Measurements from ENCODE around the gene PARVA.

PARVA gene

GRCh38 chr11:12453243-12453642 lies 75.9 kb downstream of the PARVA start:
- Histone ChIP-seq H3K36me3 (no peaks in the 10 kb centered on the region), H3K4me1 (ENCODE audit: control insufficient read depth in 1 of 2, insufficient read depth in 1 of 2, low read depth in 1 of 2, low read length in 1 of 2) (no peaks in the 10 kb centered on the region), H3K4me3 (ENCODE audit: low read depth in 1 of 2, low read length in 1 of 2) (no peak overlapping the region), H3K9me3 (no peaks in the 10 kb centered on the region), H3K27ac (no peak overlapping the region), H3K27me3 (peaks cover 3% of the 10 kb centered on the region)
- no peak for TF ChIP-seq CTCF (IDR thresholded peaks at IDR 0.05)

- no peak overlapping the region for H3K4me3 ChIP-seq (ENCODE audit: low read depth in 1 of 2, low read length in 1 of 2)
- H3K27ac ChIP-seq, result no peak overlapping the region
- no peak for TF ChIP-seq CTCF (IDR thresholded peaks at IDR 0.05)
- no peaks in the 10 kb centered on the region for H3K9me3 ChIP-seq
- no peaks in the 10 kb centered on the region for H3K36me3 ChIP-seq
- H3K4me1 ChIP-seq (ENCODE audit: control insufficient read depth in 1 of 2, insufficient read depth in 1 of 2, low read depth in 1 of 2, low read length in 1 of 2), result no peaks in the 10 kb centered on the region
- H3K27me3 ChIP-seq, result peaks cover 3% of the 10 kb centered on the region
Measured at GRCh38 chr11:12454782-12455181, 77.4 kb downstream of the PARVA start.

GRCh38 chr11:12455938-12456337 lies 78.6 kb downstream of the PARVA start:
- Histone ChIP-seq H3K27ac (no peak overlapping the region), H3K4me3 (ENCODE audit: low read depth in 1 of 2, low read length in 1 of 2) (no peak overlapping the region), H3K4me1 (ENCODE audit: control insufficient read depth in 1 of 2, insufficient read depth in 1 of 2, low read depth in 1 of 2, low read length in 1 of 2) (no peaks in the 10 kb centered on the region), H3K27me3 (peaks cover 3% of the 10 kb centered on the region), H3K36me3 (no peaks in the 10 kb centered on the region), H3K9me3 (no peaks in the 10 kb centered on the region)
- no peak for TF ChIP-seq CTCF (IDR thresholded peaks at IDR 0.05)

GRCh38 chr11:12456651-12457579 lies 79.5 kb downstream of the PARVA start:
- Histone ChIP-seq H3K27ac (no peak overlapping the region), H3K4me1 (ENCODE audit: control insufficient read depth in 1 of 2, insufficient read depth in 1 of 2, low read depth in 1 of 2, low read length in 1 of 2) (no peaks in the 10 kb centered on the region)
- TF ChIP-seq CTCF (IDR thresholded peaks at IDR 0.05), result no peak

GRCh38 chr11:12458042-12458441 lies 80.7 kb downstream of the PARVA start:
- H3K27ac ChIP-seq, result no peak overlapping the region
- H3K27me3 ChIP-seq, result peaks cover 1% of the 10 kb centered on the region
- H3K36me3 ChIP-seq, result no peaks in the 10 kb centered on the region
- no peak for TF ChIP-seq CTCF (IDR thresholded peaks at IDR 0.05)
- no peak overlapping the region for H3K4me3 ChIP-seq (ENCODE audit: low read depth in 1 of 2, low read length in 1 of 2)
- H3K9me3 ChIP-seq, result no peaks in the 10 kb centered on the region
- H3K4me1 ChIP-seq (ENCODE audit: control insufficient read depth in 1 of 2, insufficient read depth in 1 of 2, low read depth in 1 of 2, low read length in 1 of 2), result no peaks in the 10 kb centered on the region

More at GRCh38 chr11:12456651-12457579, 79.5 kb downstream of the PARVA start:
- H3K36me3 ChIP-seq, result no peaks in the 10 kb centered on the region
- H3K9me3 ChIP-seq, result no peaks in the 10 kb centered on the region
- no peak overlapping the region for H3K4me3 ChIP-seq (ENCODE audit: low read depth in 1 of 2, low read length in 1 of 2)
- peaks cover 3% of the 10 kb centered on the region for H3K27me3 ChIP-seq
